ENCODE data around the gene KLHL7.

DNA sequence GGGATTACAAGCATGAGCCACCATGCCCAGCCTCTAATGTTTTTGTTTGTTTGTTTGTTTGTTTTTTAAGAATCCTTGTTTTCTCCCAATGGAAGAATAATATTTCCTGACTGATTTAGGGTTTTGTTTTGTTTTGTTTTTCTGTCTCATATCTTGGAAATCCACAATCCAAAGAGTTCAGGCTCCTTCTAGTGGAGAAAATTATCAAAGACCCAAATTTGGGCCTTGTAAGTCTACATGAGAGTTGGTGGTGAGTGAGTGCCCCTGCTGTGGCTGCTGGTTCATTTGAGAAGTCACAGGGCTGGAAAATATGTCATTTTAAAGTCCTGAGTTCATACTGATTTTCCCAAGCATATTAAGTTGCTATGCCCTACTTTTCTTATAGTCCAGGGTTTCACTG lies 33.5 kb upstream of the KLHL7 start:
- TF ChIP-seq HDGF (IDR thresholded peaks at IDR 0.05; ENCODE audit: borderline replicate concordance): no peak
- no peak for TF ChIP-seq L3MBTL2 (conservative IDR thresholded peaks at IDR 0.05)
- TF ChIP-seq ZNF384 (IDR thresholded peaks at IDR 0.05): no peak
- no peak for TF ChIP-seq FOXA1 (IDR thresholded peaks at IDR 0.05)
- TF ChIP-seq SP1 (IDR thresholded peaks at IDR 0.05): no peak
- TF ChIP-seq FOXM1 (IDR thresholded peaks at IDR 0.05; ENCODE audit: borderline replicate concordance): no peak
- TF ChIP-seq FOXK2 (IDR thresholded peaks at IDR 0.05): no peak
- TF ChIP-seq NFRKB (IDR thresholded peaks at IDR 0.05): no peak
- TF ChIP-seq LEF1 (IDR thresholded peaks at IDR 0.05; ENCODE audit: borderline replicate concordance): no peak
- no peak for TF ChIP-seq CTBP1 (IDR thresholded peaks at IDR 0.05; ENCODE audit: borderline replicate concordance)
- no peak for TF ChIP-seq SUZ12 (IDR thresholded peaks at IDR 0.05)
- TF ChIP-seq ARNT (IDR thresholded peaks at IDR 0.05): no peak
- no peak for TF ChIP-seq TARDBP (IDR thresholded peaks at IDR 0.05)
